HG02642 (cell line): ENCODE measurements around the gene PLCH1.

ENCODE experiments used
- ATAC-seq: cut with Tn5 transposase; IDR thresholded peaks from one replicate; pipeline ENCODE4 v1.9.1; 2021; ENCODE audit warnings: mild to moderate bottlenecking; ENCODE audit not compliant: unreplicated experiment, poor library complexity

PLCH1 gene

GRCh38 chr3:155744626-155745324 is at the start of gene PLCH1:
TSS of gene PLCH1 (minus strand) at chr3:155745071. CDS start at chr3:155704224, 40,847 bp downstream.
- ATAC-seq = peak; percentile 74

- no peak for ATAC-seq
These were observed 47.7 kb upstream of the PLCH1 start for GRCh38 chr3:155792532-155792931.

- ATAC-seq = no peak
These were observed 46.3 kb upstream of the PLCH1 start for GRCh38 chr3:155791190-155791589.

- no peak for ATAC-seq
These were observed 45.5 kb upstream of the PLCH1 start for GRCh38 chr3:155790272-155790925.

- ATAC-seq = no peak
These were observed 40.9 kb upstream of the PLCH1 start for GRCh38 chr3:155785662-155786295.

GRCh38 chr3:155782390-155782953 is 37.6 kb upstream of the PLCH1 start:
- ATAC-seq = no peak

- no peak for ATAC-seq
These were observed 35.4 kb upstream of the PLCH1 start for GRCh38 chr3:155780291-155780690.

GRCh38 chr3:155778462-155778861 is 33.6 kb upstream of the PLCH1 start:
- no peak for ATAC-seq

GRCh38 chr3:155772801-155773200 is 27.9 kb upstream of the PLCH1 start:
- ATAC-seq = no peak

GRCh38 chr3:155771126-155771525 is 26.3 kb upstream of the PLCH1 start:
- no peak for ATAC-seq

- no peak for ATAC-seq
These were observed 21.3 kb upstream of the PLCH1 start for GRCh38 chr3:155766206-155766605.

GRCh38 chr3:155763870-155764463 is 19.1 kb upstream of the PLCH1 start:
- ATAC-seq = no peak

- ATAC-seq = no peak
These were observed 15.8 kb upstream of the PLCH1 start for GRCh38 chr3:155760653-155761052.

GRCh38 chr3:155757577-155757976 is 12.7 kb upstream of the PLCH1 start:
- no peak for ATAC-seq

GRCh38 chr3:155753038-155753639 is 8.3 kb upstream of the PLCH1 start:
- ATAC-seq = peak; percentile 43

GRCh38 chr3:155748611-155749365 is 3.9 kb upstream of the PLCH1 start:
- no peak for ATAC-seq

- no peak for ATAC-seq
These were observed 3.0 kb upstream of the PLCH1 start for GRCh38 chr3:155747946-155748290.

GRCh38 chr3:155747286-155747945 is 2.5 kb upstream of the PLCH1 start:
- no peak for ATAC-seq

- no peak for ATAC-seq
These were observed 1.8 kb upstream of the PLCH1 start for GRCh38 chr3:155746703-155747102.
